ENCODE data around the gene CRADD.

GRCh38 chr12:93880853-93881522 lies 203.8 kb downstream of the CRADD start:
- TF ChIP-seq, protein P1, sequence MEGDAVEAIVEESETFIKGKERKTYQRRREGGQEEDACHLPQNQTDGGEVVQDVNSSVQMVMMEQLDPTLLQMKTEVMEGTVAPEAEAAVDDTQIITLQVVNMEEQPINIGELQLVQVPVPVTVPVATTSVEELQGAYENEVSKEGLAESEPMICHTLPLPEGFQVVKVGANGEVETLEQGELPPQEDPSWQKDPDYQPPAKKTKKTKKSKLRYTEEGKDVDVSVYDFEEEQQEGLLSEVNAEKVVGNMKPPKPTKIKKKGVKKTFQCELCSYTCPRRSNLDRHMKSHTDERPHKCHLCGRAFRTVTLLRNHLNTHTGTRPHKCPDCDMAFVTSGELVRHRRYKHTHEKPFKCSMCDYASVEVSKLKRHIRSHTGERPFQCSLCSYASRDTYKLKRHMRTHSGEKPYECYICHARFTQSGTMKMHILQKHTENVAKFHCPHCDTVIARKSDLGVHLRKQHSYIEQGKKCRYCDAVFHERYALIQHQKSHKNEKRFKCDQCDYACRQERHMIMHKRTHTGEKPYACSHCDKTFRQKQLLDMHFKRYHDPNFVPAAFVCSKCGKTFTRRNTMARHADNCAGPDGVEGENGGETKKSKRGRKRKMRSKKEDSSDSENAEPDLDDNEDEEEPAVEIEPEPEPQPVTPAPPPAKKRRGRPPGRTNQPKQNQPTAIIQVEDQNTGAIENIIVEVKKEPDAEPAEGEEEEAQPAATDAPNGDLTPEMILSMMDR (IDR thresholded peaks at IDR 0.05): no peak
- TF ChIP-seq POLR2A (IDR thresholded peaks at IDR 0.05): no peak

Data from body of pancreas (tissue), 4 donors.